Liver (tissue), 9 donors: ENCODE data around the gene CFAP410. TPM values are rescaled to one million over a fixed set of nuclear protein-coding genes. Genes with fewer than 3 reads are reported as not detected.

Experiments used
- DNase-seq: peaks from one replicate; pipeline ENCODE4 v3.0.0-alpha.2; 2017; ENCODE audit warnings: low spot score
- H3K27ac ChIP-seq, 2 donors: one replicate each; pipeline ENCODE4 v1.7.0; 2013; ENCODE audit warnings: inconsistent platforms in 2 of 2, low read length in 2 of 2, control low read depth in 1 of 2, low read depth in 1 of 2, mild to moderate bottlenecking in 1 of 2
- H3K27me3 ChIP-seq, 4 donors: one replicate each; pipeline versions ENCODE4 v1.6.1 to v1.7.0; 2013; ENCODE audit warnings: low read length in 3 of 4, inconsistent platforms in 1 of 4, mild to moderate bottlenecking in 1 of 4, moderate library complexity in 1 of 4; ENCODE audit not compliant: control insufficient read depth in 4 of 4, insufficient read depth in 4 of 4
- H3K36me3 ChIP-seq, 4 donors: one replicate each; pipeline versions ENCODE4 v1.6.1 to v1.7.0; 2013; ENCODE audit warnings: low read length in 3 of 4, mild to moderate bottlenecking in 3 of 4, low read depth in 1 of 4, moderate library complexity in 1 of 4; ENCODE audit not compliant: control insufficient read depth in 4 of 4, insufficient read depth in 3 of 4
- H3K4me1 ChIP-seq, 4 donors: one replicate each; pipeline versions ENCODE4 v1.6.1 to v1.7.0; 2013; ENCODE audit warnings: low read length in 3 of 4, mild to moderate bottlenecking in 3 of 4, moderate library complexity in 1 of 4; ENCODE audit not compliant: control insufficient read depth in 4 of 4, insufficient read depth in 4 of 4
- H3K4me3 ChIP-seq, 3 donors: one replicate each; pipeline versions ENCODE4 v1.6.1 to v1.7.0; 2013; ENCODE audit warnings: low read length in 3 of 3, control low read depth in 1 of 3, low read depth in 1 of 3, mild to moderate bottlenecking in 1 of 3
- H3K9ac ChIP-seq, 2 donors: one replicate each; pipeline ENCODE4 v1.7.0; 2013; ENCODE audit warnings: low read length in 2 of 2, mild to moderate bottlenecking in 2 of 2, moderate library complexity in 2 of 2, control low read depth in 1 of 2, low read depth in 1 of 2
- H3K9me3 ChIP-seq, 4 donors: one replicate each; pipeline versions ENCODE4 v1.6.1 to v1.7.0; 2013; ENCODE audit warnings: low read length in 3 of 4; ENCODE audit not compliant: control insufficient read depth in 4 of 4
- ATF3 ChIP-seq: IDR thresholded peaks from 2 replicates; pipeline ENCODE4 v1.6.1; 2016; ENCODE audit warnings: antibody characterized with exemption
- CTCF ChIP-seq: fragments of 150-350 bp; IDR thresholded peaks from 2 replicates; pipeline ENCODE4 v1.5.1; 2017; ENCODE audit warnings: improper control_type of control experiment, low read depth, low read length; ENCODE audit not compliant: missing input control
- EGR1 ChIP-seq, 2 donors: IDR thresholded peaks; 2 replicates each; pipeline ENCODE4 v1.6.1; 2016 to 2018; ENCODE audit warnings: antibody characterized with exemption in 2 of 2, low read depth in 2 of 2
- FOXA2 ChIP-seq: IDR thresholded peaks from 2 replicates; pipeline ENCODE4 v1.6.1; 2016; ENCODE audit warnings: antibody characterized with exemption
- GABPA ChIP-seq, 2 donors: IDR thresholded peaks in 1 of 2; conservative IDR thresholded peaks in 1 of 2; 2 replicates each; pipeline ENCODE4 v1.6.1; 2016; ENCODE audit warnings: antibody characterized with exemption in 2 of 2, mild to moderate bottlenecking in 1 of 2, moderate library complexity in 1 of 2
- HNF4G ChIP-seq: IDR thresholded peaks from 2 replicates; pipeline ENCODE4 v1.6.1; 2016; ENCODE audit warnings: antibody characterized with exemption
- NR2F2 ChIP-seq: IDR thresholded peaks from 2 replicates; pipeline ENCODE4 v1.6.1; 2016; ENCODE audit warnings: antibody characterized with exemption
- RAD21 ChIP-seq, 2 donors: IDR thresholded peaks; 2 replicates each; pipeline ENCODE4 v1.6.1; 2016; ENCODE audit warnings: antibody characterized with exemption in 2 of 2, mild to moderate bottlenecking in 2 of 2
- REST ChIP-seq: IDR thresholded peaks from 2 replicates; pipeline ENCODE4 v1.6.1; 2016; ENCODE audit warnings: antibody characterized with exemption, mild to moderate bottlenecking
- SP1 ChIP-seq: IDR thresholded peaks from 2 replicates; pipeline ENCODE4 v1.6.1; 2018; ENCODE audit warnings: antibody characterized with exemption, mild to moderate bottlenecking
- YY1 ChIP-seq: IDR thresholded peaks from 2 replicates; pipeline ENCODE4 v1.6.1; 2016; ENCODE audit warnings: antibody characterized with exemption, mild to moderate bottlenecking
- WGBS: extraction: QIAGEN DNeasy Blood & Tissue Kit; methylation state at CpG from one replicate; pipeline ENCODE4 v1.1.7; 2013; 5-methylcytosine and 5-hydroxymethylcytosine counted together
- polyA plus RNA-seq, 2 donors: library from polyadenylated mRNA; stranded (reverse) in 1 of 2; unstranded in 1 of 2; fragments of 200-250 nt in 1 of 2; fragments of >200 nt in 1 of 2; fragmentation: Nextera tagmentation in 1 of 2; extraction: Ambion mirVana in 1 of 2; gene quantifications; one replicate each; pipeline versions ENCODE4 v1.2.1 to v1.2.3, GENCODE V29; 2013 to 2015
- total RNA-seq, 2 donors: library from RNA; depleted of rRNA; stranded (reverse); fragments of >200 nt; gene quantifications; one replicate each; pipeline ENCODE4 v1.2.3, GENCODE V29; 2014
- donor health status: healthy.
- donor health status: healthy.
- donor health status: healthy.
- donor health status: healthy.
- donor health status: healthy.

CFAP410 gene
- total and polyA plus RNA-seq, 4 donors, result 7.9 to 16.3 (median 12.3) TPM

DNA sequence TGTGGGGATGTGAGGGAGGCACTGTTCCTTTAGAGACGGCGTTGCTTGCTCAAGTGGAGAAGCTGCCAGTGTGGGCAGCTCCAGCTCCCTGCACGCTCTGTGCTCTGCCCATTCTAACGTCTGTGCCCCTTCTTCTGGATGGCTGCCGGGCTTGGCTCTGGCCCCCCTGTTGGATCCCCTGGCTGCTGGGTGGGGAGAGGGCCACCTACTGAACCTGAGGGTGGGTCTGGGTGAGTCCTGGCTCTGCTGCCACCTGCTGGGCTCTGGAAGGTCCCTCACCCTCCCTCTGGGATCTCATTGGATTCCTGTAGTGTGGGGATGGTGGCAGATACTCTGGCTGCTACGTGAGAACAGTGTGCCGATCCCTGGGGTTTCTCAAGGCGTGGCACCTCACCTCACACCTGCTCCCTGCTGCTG is 34.3 kb downstream of the CFAP410 start:
- H3K4me3 ChIP-seq, result no peak overlapping the region
- H3K4me1 ChIP-seq, result peaks cover 17 to 45% (median 37%) of the 10 kb centered on the region in 4 donors
- DNase-seq, result peak; percentile 56
- TF ChIP-seq EGR1 (IDR thresholded peaks at IDR 0.05; ENCODE audit: low read depth in 2 of 2), result no peak
- TF ChIP-seq CTCF, result peak; percentile 64
- TF ChIP-seq YY1, result no peak
- TF ChIP-seq REST, result no peak
- TF ChIP-seq RAD21 (IDR thresholded peaks at IDR 0.05), result peak in 1 of 2 donors; percentile 76
- TF ChIP-seq NR2F2, result no peak
- no peak for TF ChIP-seq SP1
- TF ChIP-seq GABPA (IDR thresholded peaks at IDR 0.05 in 1 of 2, conservative IDR thresholded peaks at IDR 0.05 in 1 of 2), result no peak
- no peaks in the 10 kb centered on the region for H3K9me3 ChIP-seq
- H3K36me3 ChIP-seq, result peaks cover 0 to 12% (median 1%) of the 10 kb centered on the region in 4 donors
- H3K27me3 ChIP-seq, result no peaks in the 10 kb centered on the region
- H3K9ac ChIP-seq, result no peak overlapping the region
- 66% methylated on average over 8 of the region's 8 CpGs for WGBS
- no peak overlapping the region for H3K27ac ChIP-seq

DNA sequence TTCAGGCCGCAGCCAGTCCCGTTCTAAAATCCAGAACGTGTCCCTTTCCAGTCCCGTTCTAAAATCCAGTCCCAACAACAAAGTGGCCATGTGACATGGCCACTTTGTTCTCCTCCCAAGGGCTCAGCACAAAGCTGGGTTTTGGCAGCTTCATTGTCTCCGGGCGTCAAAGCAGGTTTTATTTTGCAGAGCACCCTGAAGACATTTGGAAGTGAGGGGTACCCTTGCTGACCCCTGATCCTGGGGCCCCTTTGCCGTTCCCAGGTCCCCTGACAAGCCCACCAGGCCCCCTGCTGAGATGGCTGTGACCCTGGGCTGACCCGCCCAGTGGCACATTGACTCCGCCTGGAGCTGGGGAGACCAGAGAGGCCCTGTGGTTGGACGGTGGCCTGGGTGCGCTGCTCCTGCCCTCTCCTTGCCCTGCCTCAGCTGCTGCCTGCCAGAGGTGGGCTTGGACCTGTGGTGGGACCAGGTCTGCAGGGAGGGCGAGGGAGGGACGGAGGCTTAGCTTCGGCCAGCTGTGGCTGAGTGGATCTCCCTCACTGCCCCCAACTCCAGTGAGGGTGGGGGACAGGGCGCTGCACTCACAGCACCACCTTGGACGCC is 35.1 kb downstream of the CFAP410 start:
- peaks cover 0 to 12% (median 1%) of the 10 kb centered on the region in 4 donors for H3K36me3 ChIP-seq
- H3K27ac ChIP-seq, result peak overlapping the region; percentile 63 to 65
- TF ChIP-seq FOXA2 (no peak), ATF3 (no peak), HNF4G (no peak), GABPA (IDR thresholded peaks at IDR 0.05 in 1 of 2, conservative IDR thresholded peaks at IDR 0.05 in 1 of 2) (no peak), REST (no peak)
- no peak overlapping the region for H3K4me3 ChIP-seq
- DNase-seq, result no peak
- no peaks in the 10 kb centered on the region for H3K9me3 ChIP-seq
- no peak overlapping the region for H3K9ac ChIP-seq
- H3K4me1 ChIP-seq, result peaks cover 17 to 51% (median 41%) of the 10 kb centered on the region in 4 donors
- H3K27me3 ChIP-seq, result no peaks in the 10 kb centered on the region
- 69% methylated on average over 16 of the region's 16 CpGs for WGBS
